ENCODE data around the gene ACTMAP.

DNA sequence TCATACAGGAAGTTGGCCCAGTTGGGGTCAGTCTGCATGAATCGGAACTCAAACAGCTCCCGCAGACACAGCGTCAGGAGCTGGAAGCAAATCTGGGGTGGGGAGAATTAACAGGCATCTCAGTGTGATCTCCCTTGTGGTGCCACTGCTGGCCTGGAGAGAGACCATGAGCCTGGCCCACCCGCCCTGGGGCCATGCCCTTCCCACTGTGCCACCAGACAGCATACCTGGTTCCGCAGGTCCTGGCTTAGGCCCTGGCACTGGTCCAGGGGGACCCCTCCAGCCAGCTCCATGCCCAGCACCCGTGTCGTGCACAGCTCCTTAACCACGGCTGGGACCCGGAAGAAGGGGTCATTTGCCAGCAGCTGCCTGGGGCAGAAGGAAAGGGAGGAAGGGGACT lies 50.2 kb downstream of the ACTMAP start:
- TF ChIP-seq ARNT (IDR thresholded peaks at IDR 0.05) (no peak), FOXK2 (IDR thresholded peaks at IDR 0.05) (no peak), L3MBTL2 (conservative IDR thresholded peaks at IDR 0.05) (no peak)

Measured in HEK293T (cell line).